NCI-H2081 treated with DMSO at 0.1 percent for 48 hours (cell line): Measurements from ENCODE around the gene POU2F2.
"Not testable (repeated sequence)": the region's sequence is repeated elsewhere in the genome, so short reads cannot be mapped to it uniquely, and the experiment has no call there.

Source experiments
- DNase-seq: peaks from one replicate; lab custom pipeline; 2025; lab: John Stamatoyannopoulos, UW

POU2F2 gene

DNA sequence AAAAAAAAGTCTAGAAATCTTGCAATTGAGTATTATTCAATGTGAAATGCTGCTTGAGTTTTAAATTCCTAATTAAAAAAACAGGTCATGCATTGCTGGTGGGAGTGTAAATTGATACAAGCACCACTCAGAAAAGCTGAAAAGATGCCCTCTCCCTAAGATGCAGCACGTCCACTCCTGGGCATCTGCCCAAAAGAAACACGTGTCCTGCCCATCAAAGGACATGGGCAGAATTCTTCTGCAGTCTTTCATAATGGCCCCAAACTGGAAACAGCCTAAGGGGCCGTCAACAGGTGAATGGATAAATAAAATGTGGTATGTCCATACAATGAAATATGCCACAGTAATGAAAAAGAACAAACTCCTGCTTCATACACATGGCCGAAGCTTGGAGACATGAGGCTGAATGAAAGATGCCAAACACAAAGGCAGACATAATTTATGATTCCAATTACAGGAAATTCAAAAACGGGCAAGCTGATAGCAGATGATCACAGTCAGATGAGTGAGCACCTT is 7.8 kb downstream of the POU2F2 start:
- no peak for DNase-seq

DNA sequence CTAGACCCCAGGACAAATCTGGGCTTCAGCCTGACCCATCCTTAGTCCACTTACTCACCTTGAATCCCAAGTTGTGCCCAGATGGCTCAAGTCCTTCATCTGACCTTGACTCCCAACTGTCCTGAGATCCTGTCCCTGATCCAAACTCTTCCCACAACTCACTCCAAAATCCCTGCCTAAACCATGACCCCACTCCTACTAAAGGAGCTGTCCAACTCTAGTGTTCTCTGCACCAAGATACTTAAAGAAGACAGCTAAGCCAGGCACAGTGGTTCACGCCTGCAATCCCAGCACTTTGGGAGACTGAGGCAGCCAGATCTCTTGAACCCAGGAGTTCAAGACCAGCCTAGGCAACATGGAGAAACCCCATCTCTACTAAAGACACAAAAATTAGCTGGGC is 8.5 kb downstream of the POU2F2 start:
- DNase-seq: no peak

GRCh38 chr19:42122691-42123607 is 9.3 kb downstream of the POU2F2 start:
- DNase-seq: no peak

DNA sequence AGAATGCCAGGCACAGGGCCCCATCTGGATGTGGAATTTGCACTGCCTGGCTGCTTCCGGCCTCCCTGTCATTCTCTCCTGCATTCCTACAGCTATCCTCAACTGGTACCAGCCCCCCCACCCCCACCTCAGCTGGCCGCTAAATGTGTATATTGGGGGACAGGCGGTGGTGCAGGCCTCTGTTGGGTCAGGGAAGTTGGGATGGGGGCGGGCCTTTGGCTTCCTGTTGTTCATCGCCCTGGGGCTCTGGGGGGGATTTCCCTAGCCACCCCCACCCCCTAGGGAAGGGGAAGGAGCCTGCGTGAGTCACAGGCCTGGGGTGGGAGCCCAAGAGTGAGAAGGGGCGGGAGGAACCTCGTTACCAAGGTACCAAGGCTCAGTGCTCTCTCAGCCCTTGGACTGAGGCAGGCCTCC is 10.6 kb downstream of the POU2F2 start:
- no peak for DNase-seq

- DNase-seq: no peak
These were observed 11.1 kb downstream of the POU2F2 start for GRCh38 chr19:42121036-42121621.

GRCh38 chr19:42120276-42120980 is 11.8 kb downstream of the POU2F2 start:
- DNase-seq: no peak

DNA sequence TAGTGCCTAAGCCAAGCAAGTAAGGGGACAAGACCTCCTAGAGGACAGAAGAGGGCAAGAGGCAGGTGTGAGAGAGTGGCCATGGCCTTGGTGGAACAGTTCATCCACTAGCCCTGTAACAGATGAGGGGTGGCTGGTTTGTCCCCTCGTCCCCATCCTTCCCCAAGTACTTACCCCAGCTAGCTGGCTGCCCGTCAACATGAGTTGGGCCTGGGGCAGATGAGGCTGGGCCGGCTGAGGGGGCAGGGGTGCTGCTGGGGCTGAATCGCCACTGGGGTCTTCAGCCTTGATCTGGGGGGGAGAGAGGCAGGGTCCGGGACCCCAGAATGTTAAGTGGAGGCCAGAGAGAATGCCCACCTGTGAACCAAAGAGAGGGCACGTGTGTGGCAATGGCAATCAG is 15.2 kb downstream of the POU2F2 start:
- no peak for DNase-seq

DNA sequence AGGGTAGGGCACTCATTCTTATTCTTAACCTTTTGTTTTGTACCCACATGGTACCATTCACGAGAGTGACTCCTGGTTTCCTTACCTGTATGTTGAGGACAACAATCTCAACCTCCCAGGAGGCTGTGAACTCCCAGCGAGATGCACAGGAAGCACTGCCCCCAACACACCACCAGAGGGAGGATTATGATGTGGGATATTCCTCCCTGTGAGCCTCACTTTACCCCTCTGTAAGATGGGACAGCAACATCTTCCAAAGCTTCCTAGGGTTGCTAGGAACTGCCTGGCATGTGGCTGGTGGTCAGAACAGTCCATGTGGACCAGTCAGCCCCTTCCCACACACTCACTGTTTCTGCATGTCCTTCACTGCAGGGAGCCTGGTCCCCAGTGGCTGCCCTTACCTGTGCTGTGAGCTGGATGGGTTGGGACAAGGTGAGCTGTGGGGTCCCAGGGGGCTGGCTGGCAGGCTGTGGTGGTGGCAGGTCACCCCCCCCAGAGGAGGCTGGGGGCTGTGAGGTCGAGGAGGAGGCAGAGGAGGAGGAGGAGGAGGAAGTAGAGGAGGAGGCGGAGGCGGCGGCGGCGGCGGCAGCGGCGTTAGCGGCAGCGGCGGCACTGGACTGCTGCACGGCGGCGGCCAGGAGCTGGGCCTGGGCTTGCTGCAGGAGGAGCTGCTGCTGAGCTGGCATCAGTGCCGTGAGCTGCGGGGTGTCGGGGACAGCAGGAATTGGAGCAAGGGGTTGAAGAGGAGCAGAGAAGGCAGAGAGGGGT is 15.8 kb downstream of the POU2F2 start:
- DNase-seq: no peak

DNA sequence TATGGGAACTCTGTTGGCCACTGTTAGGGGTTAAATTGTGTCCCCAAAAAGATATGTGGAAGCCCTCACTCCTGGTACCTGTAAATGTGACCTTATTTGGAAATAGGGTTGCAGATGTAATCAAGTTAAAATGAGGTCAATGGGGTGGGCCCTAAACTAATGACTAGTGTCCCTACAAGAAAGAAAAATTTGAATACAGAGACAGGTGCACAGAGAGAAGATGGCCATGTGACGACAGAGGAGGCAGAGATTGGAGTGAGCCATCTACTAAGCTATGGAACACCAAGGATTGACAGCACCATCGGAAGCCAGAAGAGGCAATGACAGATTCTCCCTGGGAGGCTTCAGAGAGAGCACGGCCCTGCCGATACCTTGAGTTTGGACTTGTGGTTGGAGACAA is 16.5 kb downstream of the POU2F2 start:
- no peak for DNase-seq

DNA sequence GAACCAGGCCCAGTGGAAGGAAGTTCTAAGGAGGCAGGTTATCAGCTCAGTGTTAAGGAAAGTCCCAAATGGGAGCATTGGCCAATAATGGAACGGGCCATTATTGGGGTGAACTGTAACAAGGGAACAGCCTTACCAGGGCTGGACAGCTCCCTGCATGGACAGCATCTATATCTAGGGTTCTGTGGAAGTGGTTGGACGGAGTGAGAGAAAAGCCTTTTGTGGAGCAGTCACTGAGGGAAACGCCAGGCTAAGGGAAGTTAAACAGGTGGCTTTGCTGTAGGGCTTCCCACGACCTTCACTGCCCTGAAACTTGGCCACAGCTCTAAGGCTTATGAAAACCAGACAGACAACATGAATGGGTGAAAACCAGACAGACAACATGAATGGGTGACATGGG is 17.0 kb downstream of the POU2F2 start:
- DNase-seq: no peak

GRCh38 chr19:42114412-42114811 is 17.8 kb downstream of the POU2F2 start:
- DNase-seq: no peak

DNA sequence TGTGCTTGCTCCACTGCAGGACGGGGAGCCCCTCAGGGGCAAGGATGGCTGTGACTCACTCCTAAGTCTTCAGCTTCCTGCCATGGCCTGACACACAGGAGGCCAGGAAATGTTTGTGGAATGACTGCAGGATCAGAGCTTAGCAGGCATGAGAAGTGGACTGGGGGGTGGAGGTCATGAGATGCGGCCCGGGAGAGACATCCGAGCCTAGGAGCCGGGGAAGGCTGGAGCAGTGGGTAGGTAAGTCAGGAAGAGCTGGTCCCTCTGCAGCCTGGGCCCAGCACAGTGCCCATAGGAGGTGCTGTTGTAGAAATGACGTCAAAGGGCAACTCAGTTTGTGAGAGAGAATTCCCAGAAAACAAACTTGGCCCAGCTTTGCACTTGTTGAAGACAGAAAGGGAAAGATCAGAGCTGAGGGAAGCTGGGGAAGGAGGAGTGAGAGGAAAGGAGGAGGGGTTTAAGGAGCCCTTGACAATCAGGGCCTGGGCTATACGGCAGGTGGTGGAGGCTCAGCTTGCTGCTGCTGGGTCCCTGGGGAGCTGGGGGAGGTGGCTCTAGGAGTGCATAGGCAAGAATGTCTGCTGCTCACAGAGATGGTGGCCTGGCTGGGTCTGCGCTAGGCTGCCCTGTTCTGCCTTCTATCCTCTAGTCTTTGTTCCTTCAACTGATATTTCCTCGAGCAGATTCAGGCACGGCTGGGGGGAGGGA is 18.5 kb downstream of the POU2F2 start:
- DNase-seq: no peak

DNA sequence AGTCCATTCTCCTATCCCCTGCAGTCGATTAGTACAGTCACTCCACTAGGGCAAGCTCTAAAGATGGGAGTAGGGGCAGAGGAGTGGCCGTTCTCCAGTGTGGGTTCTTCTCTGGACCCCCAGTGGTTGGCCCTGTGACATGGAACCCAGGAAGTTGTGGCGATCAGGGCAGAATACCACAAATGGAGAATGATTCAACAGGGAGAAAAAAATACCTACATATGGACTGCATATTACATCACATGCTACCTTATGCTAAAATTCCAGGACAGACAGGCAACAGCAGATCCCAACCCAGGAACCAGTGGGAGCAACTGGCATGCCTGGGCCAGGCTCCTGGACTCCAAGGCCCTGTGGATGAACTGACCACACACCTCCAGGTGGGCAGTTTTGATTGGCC is 20.4 kb downstream of the POU2F2 start:
- no peak for DNase-seq

GRCh38 chr19:42111384-42111783 is 20.9 kb downstream of the POU2F2 start:
- no peak for DNase-seq

- no peak for DNase-seq
These were observed 21.6 kb downstream of the POU2F2 start for GRCh38 chr19:42110658-42111057.

- no peak for DNase-seq
These were observed 22.4 kb downstream of the POU2F2 start for GRCh38 chr19:42109896-42110295.

DNA sequence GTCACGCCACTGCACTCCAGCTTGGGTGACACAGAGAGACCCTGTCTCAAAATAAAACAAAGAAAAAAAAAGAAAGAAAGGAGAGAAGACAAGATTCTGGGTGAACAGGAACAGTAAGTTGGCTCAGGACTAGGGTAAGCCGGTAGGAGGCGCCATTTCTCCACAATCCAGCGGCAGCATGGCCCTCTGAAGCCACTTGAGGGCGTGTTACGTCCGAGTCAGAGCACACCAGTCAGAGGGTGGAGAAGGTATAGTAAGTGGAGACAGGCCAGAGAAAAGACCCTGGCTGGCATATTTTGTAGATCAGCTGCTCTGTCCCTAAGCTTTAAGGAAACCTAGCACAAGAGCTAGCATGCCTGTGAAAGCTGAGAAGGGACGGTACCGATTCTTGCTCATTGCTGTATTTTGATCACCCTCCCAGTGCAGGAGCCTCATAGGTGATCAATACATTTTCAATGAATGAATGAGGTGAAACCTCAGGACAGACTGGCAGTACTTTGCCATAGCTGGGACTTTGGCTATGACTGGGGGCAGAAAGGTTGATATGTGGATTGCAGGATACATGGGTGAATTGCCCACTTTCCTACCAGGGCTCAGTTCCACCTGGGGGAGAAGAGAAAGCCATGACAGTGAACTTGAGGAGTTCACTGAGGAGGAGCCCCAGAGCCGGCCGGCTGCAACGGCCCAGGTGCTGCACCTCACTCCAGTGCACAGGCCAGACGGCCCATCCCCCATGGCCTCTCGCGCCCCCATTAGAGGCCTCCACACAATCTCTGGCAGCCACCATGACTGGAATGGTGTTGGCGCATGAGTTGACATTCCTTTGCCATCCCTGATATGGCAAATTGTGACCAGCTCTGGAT is 23.5 kb downstream of the POU2F2 start:
- peak; percentile 8 for DNase-seq

- no peak for DNase-seq
These were observed 26.9 kb downstream of the POU2F2 start for GRCh38 chr19:42105368-42105767.

GRCh38 chr19:42102877-42103276 is 29.4 kb downstream of the POU2F2 start:
- no peak for DNase-seq

- DNase-seq: not testable (repeated sequence)
These were observed 32.0 kb downstream of the POU2F2 start for GRCh38 chr19:42100241-42100640.
